ENCODE measurements around the gene TMEM88. TPM values are rescaled to one million over a fixed set of nuclear protein-coding genes. Genes with fewer than 3 reads are reported as not detected.

Gene TMEM88
- total and polyA plus RNA-seq, 2 of the 13 experiments (the other 11 are each of a cell fraction or from before 2014, with no cell fraction given): 0.31 to 0.66 TPM

DNA sequence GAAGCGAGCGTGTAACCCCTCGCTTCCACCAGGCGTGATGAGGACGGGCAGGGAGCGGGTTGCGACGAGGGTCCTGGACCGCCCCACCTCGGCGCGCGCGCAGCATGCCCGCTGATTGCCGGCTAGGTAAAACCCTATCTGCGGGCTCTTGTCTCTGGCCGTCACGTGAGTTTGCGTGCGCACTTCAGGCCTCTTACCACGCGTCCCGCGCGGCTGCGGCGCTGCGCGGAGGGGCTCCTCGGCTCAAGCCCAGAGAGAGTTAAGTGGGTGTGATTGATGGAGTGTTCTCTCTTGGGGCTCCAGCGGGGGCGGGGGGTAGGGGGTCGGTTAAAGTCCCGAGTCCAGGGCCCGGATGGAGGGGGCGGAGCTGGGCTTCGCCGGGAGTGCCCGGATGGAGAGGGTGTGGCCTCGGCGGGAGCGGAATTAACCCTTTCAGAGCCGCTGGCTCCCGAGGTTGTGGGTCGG, 12.9 kb upstream of the TMEM88 start (continued):
- TF ChIP-seq, protein P1, sequence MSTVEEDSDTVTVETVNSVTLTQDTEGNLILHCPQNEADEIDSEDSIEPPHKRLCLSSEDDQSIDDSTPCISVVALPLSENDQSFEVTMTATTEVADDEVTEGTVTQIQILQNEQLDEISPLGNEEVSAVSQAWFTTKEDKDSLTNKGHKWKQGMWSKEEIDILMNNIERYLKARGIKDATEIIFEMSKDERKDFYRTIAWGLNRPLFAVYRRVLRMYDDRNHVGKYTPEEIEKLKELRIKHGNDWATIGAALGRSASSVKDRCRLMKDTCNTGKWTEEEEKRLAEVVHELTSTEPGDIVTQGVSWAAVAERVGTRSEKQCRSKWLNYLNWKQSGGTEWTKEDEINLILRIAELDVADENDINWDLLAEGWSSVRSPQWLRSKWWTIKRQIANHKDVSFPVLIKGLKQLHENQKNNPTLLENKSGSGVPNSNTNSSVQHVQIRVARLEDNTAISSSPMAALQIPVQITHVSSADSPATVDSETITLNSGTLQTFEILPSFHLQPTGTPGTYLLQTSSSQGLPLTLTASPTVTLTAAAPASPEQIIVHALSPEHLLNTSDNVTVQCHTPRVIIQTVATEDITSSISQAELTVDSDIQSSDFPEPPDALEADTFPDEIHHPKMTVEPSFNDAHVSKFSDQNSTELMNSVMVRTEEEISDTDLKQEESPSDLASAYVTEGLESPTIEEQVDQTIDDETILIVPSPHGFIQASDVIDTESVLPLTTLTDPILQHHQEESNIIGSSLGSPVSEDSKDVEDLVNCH (CRISPR knock-in tag; IDR thresholded peaks at IDR 0.05): peak; percentile 93; the same call in 1 of the 2 replicates
- TF ChIP-seq NRL (CRISPR knock-in tag; IDR thresholded peaks at IDR 0.05; ENCODE audit: borderline replicate concordance) (no peak; the same call in 1 of the 2 replicates), GABPA (IDR thresholded peaks at IDR 0.05; ENCODE audit: low read depth, low read length) (no peak), GABPA (CRISPR knock-in tag; IDR thresholded peaks at IDR 0.05; ENCODE audit: low read depth) (0 out of 2 replicates have a peak, but pooled peaks have one; percentile 50), CAMTA2 (CRISPR knock-in tag; IDR thresholded peaks at IDR 0.05; ENCODE audit: borderline replicate concordance) (no peak), MED8 (CRISPR knock-in tag; IDR thresholded peaks at IDR 0.05; ENCODE audit: insufficient replicate concordance) (no peak), RNF2 (conservative IDR thresholded peaks at IDR 0.05; ENCODE audit: low read depth) (no peak), HNRNPH1 (optimal IDR thresholded peaks at IDR 0.05; ENCODE audit: low read depth, low read length) (no peak), NAIF1 (CRISPR knock-in tag; IDR thresholded peaks at IDR 0.05; ENCODE audit: borderline replicate concordance) (no peak), FOSL1 (CRISPR knock-in tag; IDR thresholded peaks at IDR 0.05; ENCODE audit: borderline replicate concordance) (no peak), EZH2 (conservative IDR thresholded peaks at IDR 0.05; ENCODE audit: low read depth, low read length) (no peak), CBX2 (IDR thresholded peaks at IDR 0.05; ENCODE audit: low read depth, low read length) (no peak), CBX2 (CRISPR knock-in tag; IDR thresholded peaks at IDR 0.05; ENCODE audit: low read depth) (no peak), ZNF205 (CRISPR knock-in tag; IDR thresholded peaks at IDR 0.05) (no peak), PITX1 (CRISPR knock-in tag; IDR thresholded peaks at IDR 0.05) (no peak), HOXD1 (CRISPR knock-in tag; IDR thresholded peaks at IDR 0.05) (no peak), ZNF546 (CRISPR knock-in tag; conservative IDR thresholded peaks at IDR 0.05) (no peak), ZC3H4 (CRISPR knock-in tag; IDR thresholded peaks at IDR 0.05; ENCODE audit: borderline replicate concordance) (0 out of 2 replicates have a peak, but pooled peaks have one; percentile 32), AGO1 (IDR thresholded peaks at IDR 0.05; ENCODE audit: low read depth, low read length, poor library complexity, severe bottlenecking) (peak; percentile 71), ELF4 (CRISPR knock-in tag; IDR thresholded peaks at IDR 0.05; ENCODE audit: borderline replicate concordance) (no peak), ZFAT (CRISPR knock-in tag; conservative IDR thresholded peaks at IDR 0.05) (no peak), NR3C1 (CRISPR knock-in tag; IDR thresholded peaks at IDR 0.05) (no peak), ZFP1 (CRISPR knock-in tag; IDR thresholded peaks at IDR 0.05) (no peak), TOPORS (CRISPR knock-in tag; IDR thresholded peaks at IDR 0.05) (no peak), GATA4 (IDR thresholded peaks at IDR 0.05; ENCODE audit: borderline replicate concordance, low read depth) (no peak), ZNF143 (CRISPR knock-in tag; IDR thresholded peaks at IDR 0.05) (no peak), SMARCE1 (IDR thresholded peaks at IDR 0.05; ENCODE audit: borderline replicate concordance) (no peak)
- TF ChIP-seq, protein P2, sequence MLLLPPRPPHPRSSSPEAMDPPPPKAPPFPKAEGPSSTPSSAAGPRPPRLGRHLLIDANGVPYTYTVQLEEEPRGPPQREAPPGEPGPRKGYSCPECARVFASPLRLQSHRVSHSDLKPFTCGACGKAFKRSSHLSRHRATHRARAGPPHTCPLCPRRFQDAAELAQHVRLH (CRISPR knock-in tag; IDR thresholded peaks at IDR 0.05; ENCODE audit: borderline replicate concordance, low read depth): no peak
- TF ChIP-seq, protein P3, sequence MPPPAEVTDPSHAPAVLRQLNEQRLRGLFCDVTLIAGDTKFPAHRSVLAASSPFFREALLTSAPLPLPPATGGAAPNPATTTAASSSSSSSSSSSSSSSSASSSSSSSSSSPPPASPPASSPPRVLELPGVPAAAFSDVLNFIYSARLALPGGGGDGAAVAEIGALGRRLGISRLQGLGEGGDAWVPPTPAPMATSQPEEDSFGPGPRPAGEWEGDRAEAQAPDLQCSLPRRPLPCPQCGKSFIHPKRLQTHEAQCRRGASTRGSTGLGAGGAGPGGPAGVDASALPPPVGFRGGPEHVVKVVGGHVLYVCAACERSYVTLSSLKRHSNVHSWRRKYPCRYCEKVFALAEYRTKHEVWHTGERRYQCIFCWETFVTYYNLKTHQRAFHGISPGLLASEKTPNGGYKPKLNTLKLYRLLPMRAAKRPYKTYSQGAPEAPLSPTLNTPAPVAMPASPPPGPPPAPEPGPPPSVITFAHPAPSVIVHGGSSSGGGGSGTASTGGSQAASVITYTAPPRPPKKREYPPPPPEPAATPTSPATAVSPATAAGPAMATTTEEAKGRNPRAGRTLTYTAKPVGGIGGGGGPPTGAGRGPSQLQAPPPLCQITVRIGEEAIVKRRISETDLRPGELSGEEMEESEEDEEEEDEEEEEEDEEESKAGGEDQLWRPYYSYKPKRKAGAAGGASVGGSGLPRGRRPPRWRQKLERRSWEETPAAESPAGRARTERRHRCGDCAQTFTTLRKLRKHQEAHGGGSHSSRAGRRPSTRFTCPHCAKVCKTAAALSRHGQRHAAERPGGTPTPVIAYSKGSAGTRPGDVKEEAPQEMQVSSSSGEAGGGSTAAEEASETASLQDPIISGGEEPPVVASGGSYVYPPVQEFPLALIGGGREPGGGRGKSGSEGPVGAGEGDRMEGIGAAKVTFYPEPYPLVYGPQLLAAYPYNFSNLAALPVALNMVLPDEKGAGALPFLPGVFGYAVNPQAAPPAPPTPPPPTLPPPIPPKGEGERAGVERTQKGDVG (CRISPR knock-in tag; IDR thresholded peaks at IDR 0.05; ENCODE audit: borderline replicate concordance): no peak

Data from HepG2 (cell line).